GM23338 (cell line): Measurements from ENCODE around the gene PRKAR1B.

Experiments
- CREB1 ChIP-seq: fragments of 250-450 bp; sonication (Bioruptor Pico); IDR thresholded peaks from 2 replicates; pipeline ENCODE4 v1.5.0; 2020; ENCODE audit warnings: low read depth, mild to moderate bottlenecking, moderate library complexity
- CTCF ChIP-seq, 2 experiments: fragments of 200-600 bp in 1 of 2; sonication (generic) in 1 of 2; conservative IDR thresholded peaks; 2 replicates each; pipeline versions ENCODE4 v1.5.1 to v1.6.1; 2016 to 2017; ENCODE audit warnings: antibody characterized with exemption in 2 of 2, low read depth in 2 of 2, mild to moderate bottlenecking in 2 of 2, moderate library complexity in 1 of 2
- EZH2 ChIP-seq: fragments of 200-600 bp; sonication (generic); IDR thresholded peaks from one replicate; pipeline ENCODE4 v1.8.0; 2017; ENCODE audit warnings: antibody characterized with exemption, mild to moderate bottlenecking, low read depth; ENCODE audit not compliant: unreplicated experiment
- JUNB ChIP-seq: IDR thresholded peaks from one replicate; pipeline ENCODE4 v1.6.1; 2016; ENCODE audit warnings: antibody characterized with exemption; ENCODE audit not compliant: unreplicated experiment
- POLR2AphosphoS5 ChIP-seq: IDR thresholded peaks from 2 replicates; pipeline ENCODE4 v1.6.1; 2016; ENCODE audit warnings: antibody characterized with exemption, low read depth
- REST ChIP-seq: IDR thresholded peaks from one replicate; pipeline ENCODE4 v1.6.1; 2018; ENCODE audit warnings: antibody characterized with exemption; ENCODE audit not compliant: unreplicated experiment
- ZNF331 ChIP-seq: fragments of 250-450 bp; sonication (Bioruptor Pico); IDR thresholded peaks from 2 replicates; pipeline ENCODE4 v1.5.0; 2020; ENCODE audit warnings: low read depth, mild to moderate bottlenecking, moderate library complexity
- ZNF462 ChIP-seq: fragments of 250-450 bp; sonication (Bioruptor Pico); IDR thresholded peaks from 2 replicates; pipeline ENCODE4 v1.5.0; 2020; ENCODE audit warnings: mild to moderate bottlenecking, moderate library complexity

- TF ChIP-seq EZH2, result no peak
- no peak for TF ChIP-seq CTCF (conservative IDR thresholded peaks at IDR 0.05; ENCODE audit: low read depth in 2 of 2)
- no peak for TF ChIP-seq POLR2AphosphoS5
- no peak for TF ChIP-seq ZNF331 (CRISPR knock-in tag)
- TF ChIP-seq JUNB, result no peak
- no peak for TF ChIP-seq REST
- TF ChIP-seq ZNF462 (CRISPR knock-in tag), result no peak
- TF ChIP-seq CREB1 (CRISPR knock-in tag), result no peak
These were observed 200.5 kb downstream of the PRKAR1B start for GRCh38 chr7:526460-527034.
